PFSK-1 (cell line): Measurements from ENCODE around the gene BTLA.

Experiments
- FOXP2 ChIP-seq: optimal IDR thresholded peaks from 2 replicates; pipeline ENCODE3; 2011; ENCODE audit warnings: borderline replicate concordance, control low read depth, inconsistent platforms; ENCODE audit not compliant: insufficient read depth; ENCODE audit errors: extremely low read length, extremely low read depth
- POLR2AphosphoS5 ChIP-seq: IDR thresholded peaks from 2 replicates; pipeline ENCODE4 v1.6.1; 2012; ENCODE audit warnings: low read depth, mild to moderate bottlenecking, control low read depth, low read length, moderate library complexity
- SIN3A ChIP-seq: IDR thresholded peaks from 2 replicates; pipeline ENCODE4 v1.6.1; 2012; ENCODE audit warnings: mild to moderate bottlenecking, low read length, moderate library complexity, borderline replicate concordance; ENCODE audit not compliant: insufficient read depth
- TAF1 ChIP-seq: IDR thresholded peaks from 2 replicates; pipeline ENCODE4 v1.6.1; 2012; ENCODE audit warnings: low read length, control low read depth, borderline replicate concordance; ENCODE audit not compliant: insufficient read depth
- TF ChIP-seq, protein P1 (sequence below), 2 experiments: IDR thresholded peaks; 2 replicates each; pipeline versions ENCODE4 v1.6.1 to v1.8.0; 2011 to 2012; ENCODE audit warnings: low read depth in 2 of 2, low read length in 2 of 2, control low read depth in 1 of 2, inconsistent platforms in 1 of 2, mild to moderate bottlenecking in 1 of 2, moderate library complexity in 1 of 2; ENCODE audit not compliant: insufficient read depth in 1 of 2

The BTLA gene

DNA sequence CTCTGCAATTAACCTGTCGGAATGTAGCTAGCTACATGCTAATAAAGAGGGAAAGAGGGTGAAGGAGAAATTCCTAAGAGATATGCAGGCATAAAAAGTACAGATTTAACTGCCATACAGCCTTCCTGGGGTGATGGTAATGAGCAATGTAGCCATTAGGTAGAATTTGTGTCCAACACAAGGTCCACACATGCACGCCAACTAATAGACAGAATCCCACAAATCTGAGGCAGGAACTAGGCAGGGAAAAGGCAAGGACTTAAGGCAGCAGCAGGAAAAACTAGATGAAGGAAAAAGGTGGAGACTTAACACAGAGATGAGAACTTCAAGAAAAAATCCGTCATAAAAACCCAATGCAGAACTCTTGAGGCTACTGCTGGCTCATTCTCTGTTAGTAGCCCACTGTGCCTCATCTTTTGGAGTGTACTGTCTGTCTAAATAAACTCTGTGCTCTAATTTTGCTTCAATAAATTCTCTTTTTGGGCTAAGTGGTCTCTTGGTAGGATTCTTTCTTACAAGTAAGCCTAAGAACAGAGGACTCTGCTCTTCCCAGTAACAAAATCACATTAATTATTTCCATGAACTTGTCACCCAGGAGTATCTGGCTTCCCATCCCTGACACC lies 81.5 kb downstream of the BTLA start:
- TF ChIP-seq POLR2AphosphoS5 (no peak), FOXP2 (no peak), SIN3A (no peak), TAF1 (no peak)
- TF ChIP-seq, protein P1, sequence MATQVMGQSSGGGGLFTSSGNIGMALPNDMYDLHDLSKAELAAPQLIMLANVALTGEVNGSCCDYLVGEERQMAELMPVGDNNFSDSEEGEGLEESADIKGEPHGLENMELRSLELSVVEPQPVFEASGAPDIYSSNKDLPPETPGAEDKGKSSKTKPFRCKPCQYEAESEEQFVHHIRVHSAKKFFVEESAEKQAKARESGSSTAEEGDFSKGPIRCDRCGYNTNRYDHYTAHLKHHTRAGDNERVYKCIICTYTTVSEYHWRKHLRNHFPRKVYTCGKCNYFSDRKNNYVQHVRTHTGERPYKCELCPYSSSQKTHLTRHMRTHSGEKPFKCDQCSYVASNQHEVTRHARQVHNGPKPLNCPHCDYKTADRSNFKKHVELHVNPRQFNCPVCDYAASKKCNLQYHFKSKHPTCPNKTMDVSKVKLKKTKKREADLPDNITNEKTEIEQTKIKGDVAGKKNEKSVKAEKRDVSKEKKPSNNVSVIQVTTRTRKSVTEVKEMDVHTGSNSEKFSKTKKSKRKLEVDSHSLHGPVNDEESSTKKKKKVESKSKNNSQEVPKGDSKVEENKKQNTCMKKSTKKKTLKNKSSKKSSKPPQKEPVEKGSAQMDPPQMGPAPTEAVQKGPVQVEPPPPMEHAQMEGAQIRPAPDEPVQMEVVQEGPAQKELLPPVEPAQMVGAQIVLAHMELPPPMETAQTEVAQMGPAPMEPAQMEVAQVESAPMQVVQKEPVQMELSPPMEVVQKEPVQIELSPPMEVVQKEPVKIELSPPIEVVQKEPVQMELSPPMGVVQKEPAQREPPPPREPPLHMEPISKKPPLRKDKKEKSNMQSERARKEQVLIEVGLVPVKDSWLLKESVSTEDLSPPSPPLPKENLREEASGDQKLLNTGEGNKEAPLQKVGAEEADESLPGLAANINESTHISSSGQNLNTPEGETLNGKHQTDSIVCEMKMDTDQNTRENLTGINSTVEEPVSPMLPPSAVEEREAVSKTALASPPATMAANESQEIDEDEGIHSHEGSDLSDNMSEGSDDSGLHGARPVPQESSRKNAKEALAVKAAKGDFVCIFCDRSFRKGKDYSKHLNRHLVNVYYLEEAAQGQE (IDR thresholded peaks at IDR 0.05; ENCODE audit: insufficient read depth in 1 of 2, low read depth in 2 of 2, low read length in 2 of 2), result no peak

DNA sequence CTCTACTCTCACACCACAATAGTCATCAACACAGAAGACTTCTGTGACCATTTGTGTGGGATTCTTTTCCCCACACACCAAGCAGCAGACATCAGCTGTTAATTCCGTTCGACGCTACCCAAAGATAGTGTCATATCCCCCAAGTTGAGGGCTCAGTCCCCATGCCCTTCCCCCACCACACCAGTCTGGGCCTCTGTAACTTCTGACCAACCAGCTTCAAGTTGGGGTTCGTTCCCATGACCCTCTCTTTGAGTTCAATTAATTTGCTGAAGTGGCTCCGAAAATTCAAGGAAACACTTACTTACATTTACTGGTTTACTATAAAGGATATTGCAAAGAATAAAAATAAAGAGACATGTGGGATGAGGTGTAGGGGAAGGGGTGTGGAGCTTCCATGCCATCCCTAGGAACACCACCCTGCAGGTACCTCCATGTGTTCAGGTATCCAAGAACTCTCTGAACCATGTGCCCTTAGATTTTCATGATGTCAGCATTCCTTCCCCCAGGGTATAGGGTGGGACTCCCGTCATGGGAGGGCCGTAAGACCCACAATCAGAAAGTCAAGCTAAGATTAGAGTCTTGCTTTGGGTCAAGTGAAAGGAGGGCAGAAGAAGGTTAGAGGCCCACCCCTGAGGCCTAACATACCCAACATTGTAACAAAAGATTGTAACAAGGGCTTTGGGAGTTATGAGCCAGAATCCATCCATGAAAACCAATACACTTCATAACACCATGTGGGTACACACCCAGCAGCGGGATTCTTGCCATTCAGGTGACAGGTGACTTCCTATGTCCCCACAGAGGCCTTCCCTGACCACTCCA lies 82.7 kb downstream of the BTLA start:
- no peak for TF ChIP-seq SIN3A
- TF ChIP-seq, protein P1 (IDR thresholded peaks at IDR 0.05; ENCODE audit: insufficient read depth in 1 of 2, low read depth in 2 of 2, low read length in 2 of 2), result no peak
- TF ChIP-seq POLR2AphosphoS5, result no peak
- TF ChIP-seq FOXP2, result no peak
- TF ChIP-seq TAF1, result no peak

DNA sequence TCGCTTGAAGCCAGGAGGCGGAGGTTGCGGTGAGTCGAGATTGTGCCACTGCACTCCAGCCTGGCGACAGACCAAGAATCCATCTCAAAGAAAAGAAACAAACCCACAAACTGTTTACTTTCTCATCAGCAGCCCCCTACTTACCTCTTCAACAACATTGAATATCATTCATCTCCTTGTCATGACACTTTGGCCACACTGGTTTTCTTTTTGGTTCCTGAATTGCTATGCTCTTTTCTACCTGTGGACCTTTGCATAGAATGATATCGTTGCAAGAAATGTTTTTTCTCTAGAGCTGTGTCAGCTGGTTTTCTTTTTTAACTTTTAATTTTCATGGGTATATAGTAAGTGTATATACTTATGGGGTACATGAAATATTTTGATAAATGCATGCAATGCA lies 83.9 kb downstream of the BTLA start:
- TF ChIP-seq SIN3A (no peak), POLR2AphosphoS5 (no peak), FOXP2 (no peak), TAF1 (no peak)
- TF ChIP-seq, protein P1 (IDR thresholded peaks at IDR 0.05; ENCODE audit: insufficient read depth in 1 of 2, low read depth in 2 of 2, low read length in 2 of 2), result no peak
